HG02759 (cell line): Measurements from ENCODE around the gene CACNG7.
"Not testable (repeated sequence)": the region's sequence is repeated elsewhere in the genome, so short reads cannot be mapped to it uniquely, and the experiment has no call there.

Experiments
- ATAC-seq: cut with Tn5 transposase; IDR thresholded peaks from one replicate; pipeline ENCODE4 v1.9.1; 2021; ENCODE audit warnings: mild to moderate bottlenecking, moderate library complexity; ENCODE audit not compliant: unreplicated experiment

The CACNG7 gene

DNA sequence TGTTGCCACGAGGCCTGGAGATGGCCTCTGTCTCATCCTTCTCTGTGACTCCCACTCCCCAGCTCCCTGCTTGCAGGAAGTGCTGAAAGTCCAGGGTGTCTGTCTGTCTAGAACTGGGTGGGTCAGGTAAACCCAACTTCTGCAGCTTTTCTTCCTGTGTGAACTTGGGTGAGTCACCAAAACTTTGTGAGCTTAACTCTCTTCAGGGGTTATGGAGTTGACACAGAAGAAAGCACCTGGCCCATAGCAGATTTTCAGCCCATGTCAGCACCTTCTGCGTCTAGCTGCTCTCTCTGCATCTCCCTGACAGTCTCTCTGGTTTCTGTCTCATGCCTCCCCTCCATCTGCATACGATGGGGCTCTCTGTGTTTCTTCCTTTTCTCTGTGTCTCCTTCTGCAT is 4.2 kb upstream of the CACNG7 start:
- no peak for ATAC-seq

DNA sequence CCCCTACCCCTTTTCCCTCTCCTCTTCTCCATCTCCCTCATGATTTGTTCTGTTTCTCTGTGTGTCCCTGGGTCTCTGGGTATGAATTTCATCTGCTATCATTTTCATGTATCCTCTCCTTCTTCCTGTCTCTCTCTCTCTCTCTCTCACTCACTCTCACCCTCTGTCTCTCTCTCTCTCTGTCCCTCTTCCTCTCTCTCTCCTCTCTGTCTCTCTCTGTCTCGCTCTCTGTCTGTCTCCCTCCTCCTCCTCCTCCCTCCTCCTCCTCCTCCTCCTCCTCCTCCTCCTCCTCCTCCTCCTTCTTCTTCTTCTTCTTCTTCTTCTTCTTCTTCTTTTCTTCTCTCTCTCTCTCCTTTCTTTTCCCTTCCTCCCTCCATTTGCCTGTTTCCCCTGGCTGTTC is 3.3 kb upstream of the CACNG7 start:
- ATAC-seq: no peak

DNA sequence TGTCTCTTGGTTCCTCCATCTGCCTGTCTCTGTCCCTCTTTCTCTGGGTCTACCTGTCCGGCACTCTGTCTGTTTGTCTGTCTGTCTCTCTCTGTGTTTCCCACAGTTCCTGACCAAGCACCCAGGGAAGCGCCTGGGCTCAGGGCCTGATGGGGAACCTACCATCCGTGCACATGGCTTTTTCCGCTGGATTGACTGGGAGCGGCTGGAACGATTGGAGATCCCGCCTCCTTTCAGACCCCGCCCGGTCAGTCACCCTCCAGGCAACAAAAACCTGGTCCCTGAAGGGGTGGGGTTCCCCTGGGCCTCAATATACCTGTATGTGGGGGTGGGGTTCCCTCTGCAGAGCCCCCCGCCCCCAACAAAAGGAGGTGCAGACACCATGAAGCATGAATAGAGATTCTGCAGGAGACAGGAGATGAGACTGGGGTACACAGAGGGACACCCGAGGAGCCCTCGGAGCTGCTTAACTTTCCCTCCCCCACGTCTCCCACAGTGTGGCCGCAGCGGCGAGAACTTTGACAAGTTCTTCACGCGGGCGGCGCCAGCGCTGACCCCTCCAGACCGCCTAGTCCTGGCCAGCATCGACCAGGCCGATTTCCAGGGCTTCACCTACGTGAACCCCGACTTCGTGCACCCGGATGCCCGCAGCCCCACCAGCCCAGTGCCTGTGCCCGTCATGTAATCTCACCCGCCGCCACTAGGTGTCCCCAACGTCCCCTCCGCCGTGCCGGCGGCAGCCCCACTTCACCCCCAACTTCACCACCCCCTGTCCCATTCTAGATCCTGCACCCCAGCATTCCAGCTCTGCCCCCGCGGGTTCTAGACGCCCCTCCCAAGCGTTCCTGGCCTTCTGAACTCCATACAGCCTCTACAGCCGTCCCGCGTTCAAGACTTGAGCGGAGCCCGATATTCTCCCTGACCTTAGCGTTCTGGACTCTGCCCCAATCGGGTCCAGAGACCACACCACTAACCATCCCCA is 2.6 kb upstream of the CACNG7 start:
- no peak for ATAC-seq

DNA sequence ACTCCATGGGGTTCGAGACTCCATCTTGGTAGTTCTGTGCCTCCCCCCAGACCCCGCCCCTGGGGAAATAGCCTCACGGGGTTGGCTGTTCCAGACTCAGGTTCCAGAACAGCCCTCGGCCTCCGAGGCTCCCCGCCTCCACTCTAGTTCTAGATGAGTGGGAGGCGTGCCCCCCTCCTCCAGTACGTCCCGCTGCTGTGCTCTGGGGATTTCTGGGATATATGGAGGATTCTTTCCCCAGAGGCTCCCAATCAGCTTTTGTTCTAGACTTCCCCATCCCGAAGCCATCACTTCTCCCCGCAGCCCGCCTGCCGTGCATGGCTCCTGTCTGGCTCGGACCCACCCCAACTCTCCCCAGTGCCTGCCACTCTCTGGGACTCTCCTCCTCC is 1.9 kb upstream of the CACNG7 start:
- no peak for ATAC-seq

DNA sequence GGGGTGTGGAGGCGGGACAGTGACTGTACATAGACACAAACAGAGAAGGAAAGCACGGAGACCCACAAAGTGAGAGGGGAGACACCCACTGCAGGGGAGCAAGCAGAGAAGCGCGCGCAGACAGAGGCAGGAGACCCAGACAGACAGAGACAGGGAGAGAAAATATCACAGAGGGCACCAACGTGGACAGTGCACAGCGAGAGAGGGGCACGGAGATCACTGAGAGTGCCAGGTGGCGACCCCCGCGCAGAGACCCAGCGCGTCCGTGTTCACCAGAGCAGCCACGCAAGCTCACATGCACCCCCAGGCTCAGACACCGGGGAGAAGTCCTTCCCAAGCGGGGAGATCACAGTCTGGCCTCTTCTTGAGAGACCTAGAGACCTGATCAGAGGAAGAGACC is 1.4 kb upstream of the CACNG7 start:
- ATAC-seq: no peak

DNA sequence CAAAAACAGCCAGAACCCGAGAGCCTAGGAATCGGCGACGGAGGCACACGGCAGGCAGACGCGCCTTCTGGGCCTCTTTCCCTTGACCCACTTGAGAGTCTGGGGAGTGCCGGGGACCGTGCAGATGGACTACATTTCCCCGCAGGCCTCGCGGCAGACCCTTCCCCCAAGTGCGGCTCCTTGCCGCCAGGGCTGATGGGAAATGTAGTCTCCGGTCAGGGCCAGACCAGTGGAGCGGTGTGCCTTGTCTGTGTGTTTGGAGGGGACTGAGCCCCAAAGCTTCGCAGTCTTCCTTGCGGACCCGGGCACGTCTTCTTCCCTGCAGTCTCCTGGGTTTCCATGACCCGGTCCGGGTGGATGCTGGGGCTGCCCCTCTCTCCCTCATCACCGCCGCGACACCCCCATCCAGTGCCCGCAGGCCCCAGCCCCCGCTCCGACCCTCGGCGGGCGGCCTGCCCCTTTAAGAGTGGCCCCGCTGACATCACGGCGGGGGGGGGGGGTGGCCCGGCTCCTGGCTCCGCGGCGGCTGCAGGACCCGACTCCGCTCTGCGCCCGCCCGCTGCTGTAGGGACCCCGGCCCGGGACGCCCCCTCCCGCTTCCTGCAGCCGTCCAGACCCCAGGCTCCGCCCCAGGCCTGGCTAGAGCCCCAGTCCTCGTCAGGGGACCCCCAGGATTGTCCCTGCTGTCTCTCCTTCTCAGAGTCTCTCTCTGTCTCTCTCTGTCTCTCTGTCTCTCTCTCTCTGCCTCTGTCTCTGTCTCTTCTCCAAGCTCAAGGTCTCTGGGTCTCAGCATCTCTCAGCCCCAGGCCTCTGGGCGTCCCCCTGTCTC is 758 bp upstream of the CACNG7 start:
- ATAC-seq: no peak

DNA sequence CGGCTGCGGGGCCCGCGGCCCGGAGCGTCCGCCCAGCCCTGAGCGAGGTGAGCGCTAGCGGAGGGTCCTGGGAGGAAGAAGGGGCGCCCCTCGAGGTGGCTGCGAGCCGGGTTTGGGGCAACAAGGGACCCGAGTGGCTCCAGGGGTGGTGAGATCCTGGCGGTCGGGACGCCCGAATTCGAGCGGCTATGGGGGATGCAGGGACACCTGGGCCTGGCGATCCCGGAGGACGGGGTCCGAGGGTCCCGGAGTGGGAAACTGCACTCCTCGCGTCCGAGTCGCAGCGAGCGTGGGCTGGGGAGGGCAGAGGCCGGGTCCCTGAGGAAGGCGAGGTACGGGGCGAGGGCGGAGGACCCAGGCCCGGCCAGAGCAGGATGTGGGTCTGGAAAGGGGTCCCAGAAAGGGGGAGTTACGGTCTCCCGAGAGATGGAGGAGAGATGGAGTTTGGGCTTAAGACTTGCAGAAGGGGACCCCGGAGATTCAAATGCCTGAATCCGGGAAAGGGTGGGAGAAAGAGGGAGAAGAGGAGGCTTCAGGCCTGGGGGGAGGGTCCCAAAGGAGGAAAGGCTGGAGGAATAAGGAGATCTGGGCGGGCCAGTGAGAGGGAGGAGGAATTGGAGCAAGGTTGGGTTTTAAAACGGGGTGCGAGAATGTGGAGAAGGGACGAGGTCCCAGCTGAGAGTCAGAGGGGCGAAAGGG is 542 bp downstream of the CACNG7 start:
- ATAC-seq: no peak

DNA sequence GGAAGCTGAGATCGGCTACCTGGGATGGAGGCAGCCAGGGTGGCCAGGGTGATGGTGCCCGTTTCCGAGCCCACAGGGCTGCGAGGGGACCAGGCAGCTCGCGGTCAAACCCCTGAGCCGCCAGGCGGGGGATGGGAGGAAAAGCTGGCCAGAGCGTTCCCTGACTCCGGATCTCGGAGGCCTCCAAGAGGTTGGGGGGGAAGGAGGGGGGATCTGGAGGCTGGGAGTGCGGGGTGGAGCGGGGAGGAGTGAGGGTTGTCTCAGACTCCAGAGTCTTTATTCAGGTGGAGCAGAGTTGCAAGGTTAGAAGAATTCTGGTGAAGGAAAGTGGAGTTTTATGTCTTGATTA is 1.1 kb downstream of the CACNG7 start:
- no peak for ATAC-seq

DNA sequence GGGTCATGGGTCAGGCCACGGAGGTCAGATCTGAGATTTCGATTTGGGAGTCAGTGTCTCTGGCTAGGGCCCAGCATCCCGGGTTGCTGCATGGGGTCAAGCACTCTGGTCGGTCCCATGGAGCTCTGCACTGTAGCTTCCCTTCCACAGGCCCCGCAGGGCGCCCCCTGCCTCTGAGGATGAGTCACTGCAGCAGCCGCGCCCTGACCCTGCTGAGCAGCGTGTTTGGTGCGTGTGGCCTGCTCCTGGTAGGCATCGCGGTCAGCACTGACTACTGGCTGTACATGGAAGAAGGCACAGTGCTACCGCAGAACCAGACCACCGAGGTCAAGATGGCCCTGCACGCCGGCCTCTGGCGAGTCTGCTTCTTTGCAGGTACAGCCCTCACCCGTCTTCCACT is 3.6 kb downstream of the CACNG7 start:
- no peak for ATAC-seq

DNA sequence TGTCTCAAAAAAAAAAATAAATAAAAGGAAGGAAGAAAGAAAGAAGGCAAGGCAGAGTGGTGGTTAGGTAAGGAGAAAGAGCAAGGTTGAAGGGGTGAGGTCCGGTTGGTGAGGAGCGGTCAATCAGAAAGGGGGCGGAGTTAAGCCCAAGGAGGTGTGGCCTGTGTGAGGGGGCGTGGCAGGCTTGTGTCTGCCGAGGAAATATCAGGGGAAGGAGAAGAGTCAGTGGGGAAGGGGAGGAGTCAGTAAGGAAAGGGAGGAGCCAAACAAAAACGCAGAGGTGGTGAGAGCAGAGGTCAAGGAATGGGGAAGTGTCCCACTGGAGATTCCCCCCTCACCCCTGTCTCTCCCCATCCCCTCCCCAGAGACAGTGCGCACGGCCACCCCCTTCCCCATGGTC is 5.9 kb downstream of the CACNG7 start:
- no peak for ATAC-seq

DNA sequence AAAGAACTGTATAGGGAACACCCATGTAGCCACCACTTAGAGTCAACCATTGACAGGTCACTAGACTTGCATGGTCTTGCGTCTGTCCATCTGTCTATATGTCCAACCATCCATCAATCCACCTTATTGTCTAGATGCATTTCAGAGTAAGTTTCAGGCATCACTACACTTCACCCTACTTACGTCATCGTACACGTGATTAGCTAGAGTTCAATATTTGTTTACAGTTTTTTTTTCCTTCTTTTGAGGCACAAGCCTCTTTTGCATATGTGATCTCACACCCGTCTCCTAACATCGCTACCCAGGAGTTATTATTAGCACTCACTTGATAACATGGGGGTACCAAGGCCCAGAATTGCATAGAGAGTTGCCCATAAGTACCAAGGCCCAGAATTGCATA is 6.9 kb downstream of the CACNG7 start:
- ATAC-seq: no peak

DNA sequence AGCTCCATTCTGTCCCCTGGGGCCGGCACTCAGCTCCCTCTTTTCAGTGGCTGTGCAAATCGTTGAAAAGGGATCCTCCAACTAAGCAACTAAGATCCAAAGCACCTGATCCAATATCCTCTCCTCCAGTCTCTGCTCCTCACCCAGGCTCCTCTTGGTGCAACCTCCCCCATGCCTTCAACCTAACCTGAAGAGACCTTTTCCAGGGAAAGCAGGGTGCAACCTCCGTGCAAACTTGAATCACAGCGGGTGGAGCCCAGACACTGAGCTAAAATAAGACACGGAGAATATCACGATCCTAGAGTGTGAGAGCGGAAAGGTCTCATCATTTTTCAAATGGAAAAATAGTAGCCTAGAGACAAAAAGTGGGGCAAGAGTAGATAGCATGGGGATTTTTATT is 8.3 kb downstream of the CACNG7 start:
- no peak for ATAC-seq

DNA sequence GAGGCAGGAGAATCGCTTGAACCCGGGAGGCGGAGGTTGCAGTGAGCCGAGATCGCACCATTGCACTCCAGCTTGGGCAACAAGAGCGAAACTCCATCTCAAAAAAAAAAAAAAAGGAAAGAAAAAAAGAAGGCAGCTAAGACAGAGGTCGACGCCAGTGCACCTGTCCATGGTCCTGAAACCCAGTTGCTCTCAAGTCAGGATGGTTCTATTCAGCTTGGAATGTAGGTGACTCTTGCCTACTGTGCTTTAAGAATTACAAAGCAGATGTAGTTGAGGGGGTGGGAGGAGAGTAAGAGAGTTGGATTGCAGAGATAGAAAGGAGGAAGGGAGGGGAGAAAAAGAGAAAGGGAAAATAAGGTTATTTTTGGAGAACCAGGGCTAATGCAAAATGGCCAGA is 18.7 kb downstream of the CACNG7 start:
- no peak for ATAC-seq

DNA sequence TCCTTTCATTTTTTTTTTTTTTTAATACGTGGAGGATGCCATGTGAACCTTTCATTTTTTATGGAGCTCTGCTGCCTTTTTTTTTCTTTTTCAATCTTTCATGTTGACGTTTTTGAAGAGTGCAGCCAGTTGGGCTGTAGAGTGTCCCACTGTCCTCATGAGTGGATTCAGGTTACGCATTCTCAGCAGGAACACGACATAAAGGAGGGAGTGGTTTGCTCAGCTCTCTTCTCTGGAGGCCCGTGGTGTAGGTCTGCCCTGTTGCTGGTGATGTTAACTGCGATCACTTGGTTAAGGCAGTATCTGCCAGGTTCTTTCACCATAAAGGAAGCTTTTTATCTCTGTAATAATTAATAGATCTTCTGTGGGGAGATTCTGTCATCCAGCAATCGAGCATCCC is 27.0 kb downstream of the CACNG7 start:
- no peak for ATAC-seq

DNA sequence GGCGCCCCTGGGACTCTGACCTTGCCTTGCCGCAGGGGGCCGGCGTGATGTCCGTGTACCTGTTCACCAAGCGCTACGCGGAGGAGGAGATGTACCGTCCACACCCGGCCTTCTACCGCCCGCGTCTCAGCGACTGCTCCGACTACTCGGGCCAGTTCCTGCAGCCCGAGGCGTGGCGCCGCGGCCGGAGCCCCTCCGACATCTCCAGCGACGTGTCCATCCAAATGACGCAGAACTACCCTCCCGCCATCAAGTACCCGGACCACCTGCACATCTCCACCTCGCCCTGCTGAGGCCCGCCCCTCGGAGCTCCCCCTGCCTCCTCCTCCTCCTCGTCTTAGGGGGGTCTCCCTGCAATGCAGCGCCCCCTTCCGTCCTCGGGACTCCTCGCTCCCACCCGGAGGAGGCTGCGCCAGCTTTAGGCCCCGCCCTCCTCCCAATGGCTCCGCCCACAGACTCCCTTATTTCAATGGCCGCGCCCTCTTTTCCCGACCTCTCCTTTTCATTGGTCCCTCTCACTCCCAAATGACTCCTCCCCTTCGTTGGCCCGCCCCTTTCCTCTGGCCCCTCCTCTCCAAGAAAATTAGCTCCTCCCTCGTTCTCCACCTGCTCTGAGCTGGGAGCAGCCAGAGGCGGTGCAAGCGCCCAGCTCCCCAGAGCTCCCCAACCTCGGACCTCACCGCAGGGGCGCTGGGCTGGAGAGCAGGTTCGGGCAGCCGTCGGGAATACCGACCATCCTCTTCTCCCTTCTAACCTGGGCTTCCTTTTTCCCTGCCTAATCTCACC is 33.1 kb downstream of the CACNG7 start:
- no peak for ATAC-seq

DNA sequence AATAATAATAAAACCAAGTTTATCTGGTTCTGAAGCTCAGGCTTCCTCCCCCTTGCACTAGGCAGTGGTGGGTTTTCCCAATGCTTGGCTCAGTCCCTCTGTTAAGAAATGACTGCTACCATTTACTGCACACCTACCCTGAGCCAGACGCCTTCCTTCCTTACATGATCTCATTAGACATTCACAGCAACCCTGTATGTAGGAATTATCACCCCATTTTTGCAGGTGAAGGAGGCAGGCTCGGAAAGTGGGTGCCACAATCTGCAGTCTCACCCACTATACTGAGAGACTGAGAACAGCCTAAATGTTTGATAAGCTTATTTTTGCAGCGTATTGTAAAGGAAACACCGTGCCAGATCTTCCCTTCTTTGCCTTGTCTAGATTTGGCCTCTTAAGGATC is 35.3 kb downstream of the CACNG7 start:
- no peak for ATAC-seq

DNA sequence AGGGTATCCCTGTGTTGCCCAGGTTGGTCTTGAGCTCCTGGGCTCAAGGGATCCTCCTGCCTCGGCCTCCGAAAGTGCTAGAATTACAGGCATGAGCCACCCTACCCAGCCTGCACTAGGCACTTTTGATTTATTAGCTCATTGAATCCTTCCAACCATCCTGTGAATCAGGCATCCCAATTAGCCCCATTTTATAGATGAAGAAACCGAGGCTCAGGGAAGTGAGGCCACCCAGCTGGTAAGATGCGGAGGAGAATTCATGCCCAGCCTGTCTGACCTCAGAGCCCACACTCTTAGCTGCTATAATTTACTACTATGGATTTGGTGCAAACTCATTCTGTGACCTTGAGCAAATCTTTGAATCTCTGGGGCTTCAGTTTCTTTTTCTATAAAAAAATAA is 35.9 kb downstream of the CACNG7 start:
- ATAC-seq: no peak

DNA sequence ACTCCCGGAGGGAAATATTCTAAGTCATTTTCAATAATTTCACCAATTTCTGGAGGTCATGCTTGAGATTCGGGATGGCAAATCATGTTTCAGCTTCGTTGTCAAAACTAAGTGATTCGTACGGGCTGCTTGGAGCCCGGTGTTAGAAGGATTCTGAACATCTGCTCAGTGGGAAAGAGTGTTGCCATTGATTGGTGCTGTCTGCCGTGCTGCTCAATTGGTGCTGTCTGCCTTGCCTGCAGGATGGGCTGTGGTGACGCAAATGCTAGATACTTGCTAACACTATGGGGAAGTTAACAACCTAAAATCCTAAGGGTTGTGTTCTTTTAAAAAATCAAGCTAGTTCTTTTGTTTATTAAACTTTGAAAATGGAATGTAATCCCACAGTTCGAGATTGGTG is 36.4 kb downstream of the CACNG7 start:
- ATAC-seq: no peak

DNA sequence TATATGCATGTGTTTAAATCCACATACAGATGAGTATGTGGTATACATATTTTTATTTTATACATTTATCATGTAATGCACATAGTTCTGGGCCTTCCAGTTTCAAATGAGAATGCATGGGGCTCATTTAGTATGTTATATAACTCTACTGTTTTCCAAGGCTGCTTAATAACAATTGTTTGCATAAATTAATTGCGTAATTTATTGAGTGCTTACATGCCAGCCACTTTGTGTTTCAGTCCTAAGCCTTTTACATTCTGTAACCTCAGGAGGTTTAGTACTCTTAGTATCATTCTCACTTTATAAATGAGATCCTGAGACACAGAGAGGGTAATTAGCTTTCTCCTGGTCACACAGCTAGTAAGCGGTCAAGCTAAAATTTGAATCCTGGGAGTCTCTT is 36.9 kb downstream of the CACNG7 start:
- ATAC-seq: no peak

DNA sequence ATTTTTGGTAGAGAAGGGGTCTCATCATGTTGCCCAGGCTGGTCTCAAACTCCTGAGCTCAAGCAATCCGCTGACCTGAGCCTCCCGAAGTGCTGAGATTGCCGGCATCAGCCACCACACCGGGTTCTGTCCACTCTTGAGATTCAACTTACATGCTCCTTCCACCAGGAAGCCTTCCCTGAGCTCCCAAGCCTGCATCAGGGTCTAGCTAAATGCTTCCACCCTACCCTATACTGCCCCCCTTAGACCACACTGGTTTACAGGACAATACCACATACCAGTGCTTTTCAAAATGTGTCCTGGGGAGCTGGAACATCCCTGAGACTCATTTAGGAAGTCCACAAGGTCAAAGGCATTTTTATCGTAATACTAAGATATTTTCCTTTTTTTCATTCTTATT is 38.5 kb downstream of the CACNG7 start:
- ATAC-seq: no peak

DNA sequence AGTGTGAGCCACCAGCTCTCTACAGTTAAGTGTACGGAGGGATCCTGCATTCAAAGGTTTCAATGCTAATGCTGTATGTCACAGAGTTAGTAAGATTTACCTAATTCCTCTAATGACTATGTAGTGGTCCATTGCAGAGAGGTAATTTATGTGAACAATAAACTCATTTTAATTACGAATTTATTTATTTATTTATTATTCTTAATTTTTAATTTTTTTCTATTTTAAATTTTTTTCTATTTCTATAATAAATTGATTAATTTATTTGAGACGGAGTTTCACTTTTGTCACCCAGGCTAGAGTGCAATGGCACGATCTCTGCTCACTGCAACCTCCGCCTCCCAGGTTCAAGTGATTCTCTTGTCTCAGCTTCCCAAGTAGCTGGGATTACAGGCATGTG is 39.5 kb downstream of the CACNG7 start:
- ATAC-seq: not testable (repeated sequence)
